ENCODE measurements around the gene COMMD4.
"Not testable (repeated sequence)": the region's sequence is repeated elsewhere in the genome, so short reads cannot be mapped to it uniquely, and the experiment has no call there.

DNA sequence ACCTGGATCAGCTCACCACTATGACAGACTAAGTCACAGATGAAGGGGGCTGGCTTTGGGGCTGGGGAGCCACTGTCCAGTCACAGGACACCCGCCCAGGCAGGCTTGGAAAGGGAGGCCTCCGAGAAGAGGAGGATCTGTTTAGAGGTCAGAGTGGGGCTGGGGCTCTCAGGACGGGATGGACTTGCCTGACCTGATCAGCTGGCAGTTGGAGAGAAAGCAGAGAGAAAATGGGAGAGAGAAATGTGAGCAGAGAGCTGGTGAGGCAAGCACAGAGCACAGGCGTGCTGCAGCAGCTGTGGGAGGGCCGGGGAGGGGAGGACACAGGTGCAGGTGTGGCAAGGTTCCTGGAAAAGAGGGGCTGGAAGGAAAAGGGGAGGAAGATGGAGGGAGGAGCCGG is 35.8 kb upstream of the COMMD4 start:
- TF ChIP-seq, protein P1, sequence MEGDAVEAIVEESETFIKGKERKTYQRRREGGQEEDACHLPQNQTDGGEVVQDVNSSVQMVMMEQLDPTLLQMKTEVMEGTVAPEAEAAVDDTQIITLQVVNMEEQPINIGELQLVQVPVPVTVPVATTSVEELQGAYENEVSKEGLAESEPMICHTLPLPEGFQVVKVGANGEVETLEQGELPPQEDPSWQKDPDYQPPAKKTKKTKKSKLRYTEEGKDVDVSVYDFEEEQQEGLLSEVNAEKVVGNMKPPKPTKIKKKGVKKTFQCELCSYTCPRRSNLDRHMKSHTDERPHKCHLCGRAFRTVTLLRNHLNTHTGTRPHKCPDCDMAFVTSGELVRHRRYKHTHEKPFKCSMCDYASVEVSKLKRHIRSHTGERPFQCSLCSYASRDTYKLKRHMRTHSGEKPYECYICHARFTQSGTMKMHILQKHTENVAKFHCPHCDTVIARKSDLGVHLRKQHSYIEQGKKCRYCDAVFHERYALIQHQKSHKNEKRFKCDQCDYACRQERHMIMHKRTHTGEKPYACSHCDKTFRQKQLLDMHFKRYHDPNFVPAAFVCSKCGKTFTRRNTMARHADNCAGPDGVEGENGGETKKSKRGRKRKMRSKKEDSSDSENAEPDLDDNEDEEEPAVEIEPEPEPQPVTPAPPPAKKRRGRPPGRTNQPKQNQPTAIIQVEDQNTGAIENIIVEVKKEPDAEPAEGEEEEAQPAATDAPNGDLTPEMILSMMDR (conservative IDR thresholded peaks at IDR 0.05; ENCODE audit: low read length): not testable (repeated sequence)
- not testable (repeated sequence) for TF ChIP-seq EZH2phosphoT487 (IDR thresholded peaks at IDR 0.05; ENCODE audit: borderline replicate concordance, low read depth, low read length)

Data from OCI-LY7 (cell line).